ENCODE data around the gene TAGLN2.

Gene TAGLN2

GRCh38 chr1:159943278-159943640, 18.0 kb upstream of the TAGLN2 start:
- Mint-ChIP-seq H3K27ac (no peak overlapping the region), H3K4me3 (no peak overlapping the region), H3K27me3 (peaks cover 35% of the 10 kb centered on the region), H3K4me1 (peaks cover 8% of the 10 kb centered on the region), H3K36me3 (ENCODE audit: low read depth) (no peaks in the 10 kb centered on the region), H3K9me3 (no peaks in the 10 kb centered on the region)
- DNase-seq (no peak), ATAC-seq (no peak)

- peaks cover 35% of the 10 kb centered on the region for H3K27me3 Mint-ChIP-seq
- no peak overlapping the region for H3K4me3 Mint-ChIP-seq
- no peaks in the 10 kb centered on the region for H3K36me3 Mint-ChIP-seq (ENCODE audit: low read depth)
- peaks cover 10% of the 10 kb centered on the region for H3K4me1 Mint-ChIP-seq
- H3K27ac Mint-ChIP-seq: no peak overlapping the region
- H3K9me3 Mint-ChIP-seq: no peaks in the 10 kb centered on the region
- ATAC-seq: no peak
- DNase-seq: no peak
Observed at GRCh38 chr1:159942632-159943277, 17.4 kb upstream of the TAGLN2 start.

- no peak overlapping the region for H3K4me3 Mint-ChIP-seq
- no peak overlapping the region for H3K27ac Mint-ChIP-seq
- peaks cover 10% of the 10 kb centered on the region for H3K4me1 Mint-ChIP-seq
- ATAC-seq: no peak
- no peaks in the 10 kb centered on the region for H3K9me3 Mint-ChIP-seq
- H3K36me3 Mint-ChIP-seq (ENCODE audit: low read depth): no peaks in the 10 kb centered on the region
- H3K27me3 Mint-ChIP-seq: peaks cover 33% of the 10 kb centered on the region
- no peak for DNase-seq
Observed at GRCh38 chr1:159941591-159942560, 16.6 kb upstream of the TAGLN2 start.

GRCh38 chr1:159941141-159941540, 15.8 kb upstream of the TAGLN2 start:
- no peak overlapping the region for H3K27ac Mint-ChIP-seq
- ATAC-seq: no peak

GRCh38 chr1:159940006-159940620, 14.8 kb upstream of the TAGLN2 start:
- Mint-ChIP-seq H3K4me3 (no peak overlapping the region), H3K4me1 (peaks cover 11% of the 10 kb centered on the region), H3K27me3 (peaks cover 31% of the 10 kb centered on the region), H3K36me3 (ENCODE audit: low read depth) (no peaks in the 10 kb centered on the region), H3K27ac (no peak overlapping the region), H3K9me3 (no peaks in the 10 kb centered on the region)
- ATAC-seq (no peak), DNase-seq (no peak)

More at GRCh38 chr1:159941141-159941540, 15.8 kb upstream of the TAGLN2 start:
- Mint-ChIP-seq H3K4me1 (peaks cover 16% of the 10 kb centered on the region), H3K4me3 (no peak overlapping the region), H3K27me3 (peaks cover 32% of the 10 kb centered on the region), H3K9me3 (no peaks in the 10 kb centered on the region), H3K36me3 (ENCODE audit: low read depth) (no peaks in the 10 kb centered on the region)
- no peak for DNase-seq

- Mint-ChIP-seq H3K9me3 (no peaks in the 10 kb centered on the region), H3K27me3 (peaks cover 26% of the 10 kb centered on the region), H3K4me1 (peaks cover 10% of the 10 kb centered on the region), H3K27ac (no peak overlapping the region), H3K36me3 (ENCODE audit: low read depth) (no peaks in the 10 kb centered on the region), H3K4me3 (no peak overlapping the region)
- ATAC-seq (no peak), DNase-seq (no peak)
Observed at GRCh38 chr1:159939678-159940002, 14.3 kb upstream of the TAGLN2 start.

- Mint-ChIP-seq H3K27me3 (peaks cover 22% of the 10 kb centered on the region), H3K4me3 (no peak overlapping the region)
Observed at GRCh38 chr1:159938905-159939677, 13.8 kb upstream of the TAGLN2 start.

GRCh38 chr1:159938211-159938852, 13.0 kb upstream of the TAGLN2 start:
- peak; percentile 20 for ATAC-seq
- no peak overlapping the region for H3K4me3 Mint-ChIP-seq
- no peaks in the 10 kb centered on the region for H3K36me3 Mint-ChIP-seq (ENCODE audit: low read depth)
- no peak overlapping the region for H3K27ac Mint-ChIP-seq
- peaks cover 14% of the 10 kb centered on the region for H3K27me3 Mint-ChIP-seq
- no peak for DNase-seq
- H3K4me1 Mint-ChIP-seq: peaks cover 10% of the 10 kb centered on the region
- H3K9me3 Mint-ChIP-seq: no peaks in the 10 kb centered on the region

More at GRCh38 chr1:159938905-159939677, 13.8 kb upstream of the TAGLN2 start:
- Mint-ChIP-seq H3K9me3 (no peaks in the 10 kb centered on the region), H3K27ac (no peak overlapping the region), H3K4me1 (peaks cover 10% of the 10 kb centered on the region), H3K36me3 (ENCODE audit: low read depth) (no peaks in the 10 kb centered on the region)
- ATAC-seq (no peak), DNase-seq (no peak)

GRCh38 chr1:159937054-159937750, 11.9 kb upstream of the TAGLN2 start:
- DNase-seq: no peak
- Mint-ChIP-seq H3K4me1 (peaks cover 10% of the 10 kb centered on the region), H3K36me3 (ENCODE audit: low read depth) (no peaks in the 10 kb centered on the region), H3K27me3 (peaks cover 10% of the 10 kb centered on the region), H3K4me3 (no peak overlapping the region), H3K27ac (no peak overlapping the region), H3K9me3 (no peaks in the 10 kb centered on the region)
- no peak for ATAC-seq

- no peak overlapping the region for H3K27ac Mint-ChIP-seq
- H3K27me3 Mint-ChIP-seq: peaks cover 10% of the 10 kb centered on the region
- DNase-seq (peak; percentile 86), ATAC-seq (peak; percentile 59)
- no peaks in the 10 kb centered on the region for H3K36me3 Mint-ChIP-seq (ENCODE audit: low read depth)
- no peak overlapping the region for H3K4me3 Mint-ChIP-seq
- H3K4me1 Mint-ChIP-seq: peaks cover 10% of the 10 kb centered on the region
- H3K9me3 Mint-ChIP-seq: no peaks in the 10 kb centered on the region
Observed at GRCh38 chr1:159936273-159936904, 11.1 kb upstream of the TAGLN2 start.

GRCh38 chr1:159935719-159936272, 10.5 kb upstream of the TAGLN2 start:
- Mint-ChIP-seq H3K9me3 (no peaks in the 10 kb centered on the region), H3K4me3 (no peak overlapping the region), H3K27me3 (peaks cover 10% of the 10 kb centered on the region), H3K27ac (no peak overlapping the region), H3K4me1 (peaks cover 10% of the 10 kb centered on the region), H3K36me3 (ENCODE audit: low read depth) (no peaks in the 10 kb centered on the region)
- DNase-seq (no peak), ATAC-seq (no peak)

- H3K36me3 Mint-ChIP-seq (ENCODE audit: low read depth): no peaks in the 10 kb centered on the region
- DNase-seq (no peak), ATAC-seq (no peak)
- no peak overlapping the region for H3K27ac Mint-ChIP-seq
- H3K9me3 Mint-ChIP-seq: no peaks in the 10 kb centered on the region
- H3K4me3 Mint-ChIP-seq: no peak overlapping the region
- peaks cover 10% of the 10 kb centered on the region for H3K27me3 Mint-ChIP-seq
- H3K4me1 Mint-ChIP-seq: peaks cover 10% of the 10 kb centered on the region
Observed at GRCh38 chr1:159935305-159935704, 10.0 kb upstream of the TAGLN2 start.
